Tibial nerve (tissue), 3 donors: ENCODE results near the gene RNF220.

Source experiments
- CTCF ChIP-seq, 5 experiments: fragments of 200-600 bp in 3 of 5; fragments of 450-650 bp in 2 of 5; sonication (generic) in 3 of 5; IDR thresholded peaks; one replicate each; pipeline ENCODE4 v1.5.1; 2016 to 2019; ENCODE audit warnings: antibody characterized with exemption in 5 of 5, mild to moderate bottlenecking in 3 of 5, moderate library complexity in 2 of 5
- POLR2A ChIP-seq, 2 donors: fragments of 450-650 bp; IDR thresholded peaks; one replicate each; pipeline ENCODE4 v1.6.1; 2017; ENCODE audit warnings: antibody characterized with exemption in 2 of 2, mild to moderate bottlenecking in 2 of 2, moderate library complexity in 2 of 2

DNA sequence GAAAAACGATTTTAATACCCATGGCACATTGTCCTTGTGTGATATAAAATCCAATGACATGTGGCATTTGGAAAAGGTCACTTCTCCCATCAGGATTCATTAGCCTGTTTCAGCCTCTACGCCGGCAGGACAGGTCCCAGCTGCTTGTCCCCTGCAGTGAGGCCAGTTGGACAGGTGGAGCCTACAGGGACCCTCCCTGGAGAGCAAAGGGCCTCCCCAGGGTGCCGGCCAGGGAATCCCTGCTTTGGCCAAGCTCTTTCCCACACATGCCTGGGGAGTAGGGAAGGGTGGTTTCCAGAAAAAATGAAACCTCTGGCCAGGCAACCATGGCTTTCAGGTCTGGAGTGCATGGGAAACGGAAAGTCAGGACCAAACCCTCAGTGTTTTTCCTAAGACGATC lies 176.2 kb downstream of the RNF220 start:
- TF ChIP-seq CTCF (IDR thresholded peaks at IDR 0.05) (no peak), POLR2A (IDR thresholded peaks at IDR 0.05) (no peak)
